ENCODE data around the gene MPHOSPH9. TPM values are rescaled to one million over a fixed set of nuclear protein-coding genes. Genes with fewer than 3 reads are reported as not detected.

The MPHOSPH9 gene
- total RNA-seq, 4 donors from 2014 or later: 21.3 to 124 (median 75.1) TPM

- Histone ChIP-seq H3K36me3 (no peaks in the 10 kb centered on the region), H3K4me3 (no peak overlapping the region), H3K4me1 (no peaks in the 10 kb centered on the region), H3K9me3 (no peaks in the 10 kb centered on the region), H3K27me3 (no peaks in the 10 kb centered on the region), H3K27ac (no peak overlapping the region)
- DNase-seq: no peak
- intact Hi-C loops (cut with DNase I; ENCODE audit: low total_unique reads): no loop called here
- no peak for TF ChIP-seq POLR2A (IDR thresholded peaks at IDR 0.05)
- no peak for TF ChIP-seq CTCF (IDR thresholded peaks at IDR 0.05)
These were observed 99.2 kb downstream of the MPHOSPH9 start for GRCh38 chr12:123133701-123134100.

DNA sequence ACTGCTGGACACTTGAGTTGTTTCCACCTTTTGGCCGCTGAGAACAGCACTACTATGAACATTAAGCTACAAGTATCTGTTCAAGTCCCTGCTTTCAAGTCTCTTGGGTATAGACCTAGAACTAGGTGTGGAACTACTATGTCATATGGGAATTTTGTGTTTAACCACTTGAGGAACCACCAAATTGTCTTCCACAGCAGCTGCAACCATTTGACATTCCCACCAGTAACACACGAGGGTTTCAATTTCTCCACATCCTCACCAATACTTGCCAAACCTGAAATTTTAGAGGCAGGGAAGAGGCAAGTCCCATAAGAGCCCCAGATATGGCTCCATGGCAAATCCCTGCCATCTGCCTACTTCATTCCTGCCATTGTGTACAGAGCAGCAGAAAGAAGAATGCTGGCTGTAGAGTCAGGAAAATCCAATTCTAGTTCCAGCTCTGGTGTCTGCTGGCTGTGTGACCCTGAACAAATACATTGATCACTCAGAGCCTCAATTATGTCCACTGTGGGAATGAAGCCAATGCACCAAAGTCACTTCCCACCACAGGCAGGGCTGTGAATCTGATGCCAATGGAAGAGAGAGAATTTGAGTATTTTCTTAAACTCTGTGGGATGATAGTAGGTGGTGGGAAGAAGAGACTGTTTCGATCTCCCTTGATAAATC is 99.9 kb downstream of the MPHOSPH9 start:
- intact Hi-C loops (cut with DNase I; ENCODE audit: low total_unique reads): no loop called here
- DNase-seq: no peak
- Histone ChIP-seq H3K9me3 (no peaks in the 10 kb centered on the region), H3K27me3 (no peaks in the 10 kb centered on the region), H3K36me3 (no peaks in the 10 kb centered on the region), H3K4me3 (no peak overlapping the region), H3K4me1 (no peaks in the 10 kb centered on the region), H3K27ac (no peak overlapping the region)
- TF ChIP-seq POLR2A (IDR thresholded peaks at IDR 0.05): no peak
- TF ChIP-seq CTCF (IDR thresholded peaks at IDR 0.05): no peak

- intact Hi-C loops (cut with DNase I; ENCODE audit: low total_unique reads): no loop called here
- no peak for TF ChIP-seq CTCF (IDR thresholded peaks at IDR 0.05)
- no peak for TF ChIP-seq POLR2A (IDR thresholded peaks at IDR 0.05)
- Histone ChIP-seq H3K4me1 (no peaks in the 10 kb centered on the region), H3K36me3 (no peaks in the 10 kb centered on the region), H3K27me3 (no peaks in the 10 kb centered on the region), H3K27ac (no peak overlapping the region), H3K9me3 (no peaks in the 10 kb centered on the region), H3K4me3 (no peak overlapping the region)
- DNase-seq: no peak
These were observed 101.0 kb downstream of the MPHOSPH9 start for GRCh38 chr12:123131879-123132402.

- Histone ChIP-seq H3K27me3 (no peaks in the 10 kb centered on the region), H3K27ac (no peak overlapping the region), H3K4me1 (no peaks in the 10 kb centered on the region), H3K9me3 (no peaks in the 10 kb centered on the region), H3K4me3 (no peak overlapping the region), H3K36me3 (no peaks in the 10 kb centered on the region)
- intact Hi-C loops (cut with DNase I; ENCODE audit: low total_unique reads): no loop called here
- DNase-seq: no peak
- TF ChIP-seq POLR2A (IDR thresholded peaks at IDR 0.05) (no peak), CTCF (IDR thresholded peaks at IDR 0.05) (no peak)
These were observed 101.6 kb downstream of the MPHOSPH9 start for GRCh38 chr12:123131291-123131832.

DNA sequence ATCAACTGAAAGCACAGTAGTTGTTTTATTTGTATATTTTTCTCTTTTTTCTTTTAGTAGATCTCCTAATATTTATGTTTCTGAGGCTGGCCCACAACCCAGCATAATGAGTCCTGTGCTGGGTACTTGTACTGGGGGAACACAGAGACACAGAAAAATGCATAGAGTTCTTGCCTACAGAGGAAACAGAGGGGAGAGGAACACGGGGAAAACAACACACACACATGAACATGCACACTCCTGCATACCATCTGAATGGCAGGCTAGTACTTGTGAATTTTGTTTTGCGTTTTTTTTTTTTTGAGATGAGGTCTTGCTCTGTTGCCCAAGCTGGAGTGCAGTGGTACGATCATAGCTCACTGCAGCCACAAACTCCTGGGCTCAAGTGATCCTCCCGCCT is 103.3 kb downstream of the MPHOSPH9 start:
- intact Hi-C loops (cut with DNase I; ENCODE audit: low total_unique reads): no loop called here
- no peak for TF ChIP-seq POLR2A (IDR thresholded peaks at IDR 0.05)
- TF ChIP-seq CTCF (IDR thresholded peaks at IDR 0.05): no peak
- DNase-seq: no peak
- H3K4me3 ChIP-seq: no peak overlapping the region
- no peaks in the 10 kb centered on the region for H3K4me1 ChIP-seq
- H3K36me3 ChIP-seq: no peaks in the 10 kb centered on the region
- no peaks in the 10 kb centered on the region for H3K27me3 ChIP-seq
- H3K27ac ChIP-seq: no peak overlapping the region
- no peaks in the 10 kb centered on the region for H3K9me3 ChIP-seq

Measured in uterus (tissue), 4 donors.